K562 (cell line): ENCODE results near the gene P2RX2. TPM values are rescaled to one million over a fixed set of nuclear protein-coding genes. Genes with fewer than 3 reads are reported as not detected.
A peak's percentile ranks its signal among the peaks of the same experiment; 100 is the strongest.

Source experiments
- CBX8 ChIP-seq: fragments of 200-600 bp; sonication (generic); IDR thresholded peaks from 2 replicates; pipeline ENCODE4 v1.6.1; 2012; ENCODE audit warnings: borderline replicate concordance, mixed run types, low read depth, mild to moderate bottlenecking, moderate library complexity, mixed read lengths, low read length, control low read depth, inconsistent platforms; ENCODE audit not compliant: poor library complexity, severe bottlenecking; ENCODE audit errors: extremely low read depth
- EGR1 ChIP-seq: fragments of 450-650 bp; conservative IDR thresholded peaks from 2 replicates; pipeline ENCODE4 v1.6.1; 2017; ENCODE audit warnings: mild to moderate bottlenecking
- L3MBTL2 ChIP-seq: fragments of 450-650 bp; IDR thresholded peaks from 2 replicates; pipeline ENCODE4 v1.6.1; 2016; ENCODE audit warnings: mild to moderate bottlenecking, moderate library complexity
- MAFF ChIP-seq: IDR thresholded peaks from 2 replicates; pipeline ENCODE4 v1.6.1; 2012; ENCODE audit warnings: low read length, improper control_type of control experiment
- MAFG ChIP-seq: fragments of 450-650 bp; conservative IDR thresholded peaks from 2 replicates; pipeline ENCODE4 v1.6.1; 2016; ENCODE audit warnings: missing genetic modification characterization, missing compliant biosample characterization
- MGA ChIP-seq: fragments of 450-650 bp; IDR thresholded peaks from 2 replicates; pipeline ENCODE4 v1.6.1; 2016; ENCODE audit warnings: mild to moderate bottlenecking, moderate library complexity
- RCOR1 ChIP-seq, 2 experiments: IDR thresholded peaks; 2 replicates each; pipeline ENCODE4 v1.6.1; 2012; ENCODE audit warnings: low read depth in 2 of 2, low read length in 2 of 2, borderline replicate concordance in 1 of 2, improper control_type of control experiment in 1 of 2
- ZNF12 ChIP-seq: sonication (generic); formaldehyde crosslinking; IDR thresholded peaks from 2 replicates; pipeline ENCODE4 v1.4.0; 2020; ENCODE audit warnings: mild to moderate bottlenecking, missing genetic modification reagents
- polyA plus RNA-seq, 8 experiments: library from polyadenylated mRNA; depleted of rRNA in 4 of 8; stranded (reverse) in 5 of 8; unstranded in 3 of 8; fragments of >200 nt; fragmentation: Nextera tagmentation in 2 of 8; fragmentation: Illumina TruSeq in 1 of 8; extraction: Ambion mirVana in 2 of 8; extraction: Trizol in 1 of 8; gene quantifications; 2 replicates each; pipeline versions ENCODE4 v1.2.1 to v1.2.3, GENCODE V29; 2011 to 2014; ENCODE audit warnings: inconsistent platforms in 1 of 8, missing spikeins in 1 of 8
- total RNA-seq, 7 experiments: library from RNA; depleted of rRNA in 6 of 7; stranded (reverse); fragments of >200 nt in 6 of 7; fragmentation: Illumina TruSeq in 2 of 7; extraction: Trizol in 2 of 7; gene quantifications; 2 replicates each; pipeline versions ENCODE4 v1.2.1 to v1.2.3, GENCODE V29; 2011 to 2021; ENCODE audit warnings: low replicate concordance in 1 of 7

Gene P2RX2
- total and polyA plus RNA-seq, 9 of the 15 experiments (the other 6 are each of a cell fraction or from before 2014, with no cell fraction given) = not detected

DNA sequence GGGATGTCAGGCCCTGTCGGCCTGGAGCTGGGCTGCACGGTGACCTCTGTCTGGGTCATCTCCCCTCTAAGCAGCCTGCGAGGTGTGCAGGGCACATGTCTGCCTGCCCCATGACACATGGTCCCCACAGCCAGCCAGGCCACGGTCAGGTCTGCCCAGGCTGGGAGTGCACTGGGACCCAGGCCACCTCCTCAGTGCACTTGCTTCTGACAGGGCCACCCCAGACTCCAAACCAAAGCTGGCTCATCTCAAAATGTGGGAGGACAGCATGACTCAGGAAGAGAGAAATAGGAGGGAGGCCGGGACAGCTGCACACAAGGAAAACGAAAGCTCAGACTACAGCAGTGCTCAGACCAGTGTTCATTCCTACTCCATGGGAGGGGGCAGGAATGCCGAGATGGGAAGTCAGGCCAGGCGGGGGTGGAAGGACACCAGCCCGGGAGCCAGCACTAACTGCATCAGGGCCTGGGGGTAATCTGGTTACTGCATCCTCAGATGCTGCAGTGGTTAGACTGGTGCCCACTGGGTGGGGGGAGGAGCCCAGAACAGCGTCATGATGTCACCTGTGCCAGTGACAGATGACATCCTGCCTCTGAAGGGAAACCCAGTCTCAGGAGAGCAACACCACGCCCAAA is 4.0 kb downstream of the P2RX2 start (continued):
- TF ChIP-seq MGA (peak; percentile 53; the same call in 1 of the 2 replicates), EGR1 (no peak), MAFG (tag) (peak; percentile 27; the same call in 1 of the 2 replicates), MAFF (no peak), ZNF12 (CRISPR knock-in tag) (no peak), CBX8 (no peak), RCOR1 (IDR thresholded peaks at IDR 0.05; ENCODE audit: borderline replicate concordance in 1 of 2, low read depth in 2 of 2, low read length in 2 of 2) (peak in 1 of 2 experiments; percentile 36; a peak in 1 of 4 replicates), L3MBTL2 (peak; percentile 31; the same call in 1 of the 2 replicates)
